Suppressor macrophage treated with lipopolysaccharide for 1 hour (primary cell): ENCODE measurements around the gene FOXP3.
"Not testable (repeated sequence)": the region's sequence is repeated elsewhere in the genome, so short reads cannot be mapped to it uniquely, and the experiment has no call there.

Source experiments
- DNase-seq, 3 donors: peaks; one replicate each; pipeline ENCODE4 v3.0.0-alpha.2; 2020 to 2022

FOXP3 gene, protein sequence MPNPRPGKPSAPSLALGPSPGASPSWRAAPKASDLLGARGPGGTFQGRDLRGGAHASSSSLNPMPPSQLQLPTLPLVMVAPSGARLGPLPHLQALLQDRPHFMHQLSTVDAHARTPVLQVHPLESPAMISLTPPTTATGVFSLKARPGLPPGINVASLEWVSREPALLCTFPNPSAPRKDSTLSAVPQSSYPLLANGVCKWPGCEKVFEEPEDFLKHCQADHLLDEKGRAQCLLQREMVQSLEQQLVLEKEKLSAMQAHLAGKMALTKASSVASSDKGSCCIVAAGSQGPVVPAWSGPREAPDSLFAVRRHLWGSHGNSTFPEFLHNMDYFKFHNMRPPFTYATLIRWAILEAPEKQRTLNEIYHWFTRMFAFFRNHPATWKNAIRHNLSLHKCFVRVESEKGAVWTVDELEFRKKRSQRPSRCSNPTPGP

DNA sequence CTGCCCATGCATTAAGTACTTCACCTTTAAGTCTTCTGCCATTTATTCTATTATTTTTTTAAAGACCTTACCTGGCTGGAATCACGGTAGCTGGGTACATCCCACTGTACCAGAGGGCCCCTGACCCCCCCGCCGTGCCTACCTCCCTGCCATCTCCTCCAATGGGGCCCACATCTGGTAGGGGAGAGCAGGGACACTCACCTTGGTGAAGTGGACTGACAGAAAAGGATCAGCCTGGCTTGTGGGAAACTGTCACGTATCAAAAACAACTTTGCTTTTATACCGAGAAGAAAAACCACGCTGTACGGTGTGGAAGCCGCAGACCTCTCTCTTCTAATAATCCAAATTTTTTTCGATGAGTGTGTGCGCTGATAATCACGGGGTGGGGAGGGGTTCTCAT is at the start of gene FOXP3:
FOXP3 (minus strand) TSS at position 251 of the 400 bp plus-strand sequence. CDS start 6,205 bp downstream, outside the sequence.
- no peak for DNase-seq

DNA sequence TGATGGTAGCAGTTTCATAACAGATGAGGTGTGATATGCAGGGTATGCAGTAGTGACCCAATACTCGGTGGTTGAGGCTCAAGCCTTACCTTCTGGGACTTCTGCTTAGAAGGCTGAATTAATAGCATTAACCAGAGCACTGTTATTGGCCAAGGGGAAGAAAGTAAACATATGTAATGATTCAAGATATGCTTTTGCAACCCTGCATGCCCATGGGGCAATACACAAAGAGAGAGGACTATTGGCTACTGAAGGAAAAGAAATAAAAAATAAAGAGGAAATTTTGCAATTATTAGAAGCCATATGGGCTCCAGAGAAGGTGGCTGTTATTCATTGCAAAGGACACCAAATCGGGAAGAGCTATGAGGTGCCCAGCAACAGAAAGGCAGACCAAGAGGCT is 47.7 kb upstream of the FOXP3 start:
- peak; percentile 20 to 35 (median 25) for DNase-seq

DNA sequence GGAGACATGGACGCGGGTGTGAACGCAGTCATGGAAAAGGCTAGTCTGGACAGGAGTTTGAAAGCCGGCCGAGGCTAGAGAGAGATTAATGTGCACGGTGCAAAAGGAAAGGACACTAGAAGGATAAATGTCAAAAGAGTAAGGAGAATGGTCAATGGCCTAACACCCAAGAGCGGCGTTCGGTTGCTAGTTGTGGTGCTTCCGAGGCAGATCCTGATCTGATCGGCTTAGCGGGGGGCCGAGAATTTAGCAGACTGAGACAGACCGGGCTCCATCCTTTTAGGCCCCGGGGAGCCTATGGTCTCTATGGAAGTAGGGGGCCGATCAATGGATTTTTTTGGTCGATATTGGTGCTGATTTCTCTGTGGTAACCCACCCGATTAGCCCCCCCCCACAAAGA is 45.9 kb upstream of the FOXP3 start:
- no peak for DNase-seq

DNA sequence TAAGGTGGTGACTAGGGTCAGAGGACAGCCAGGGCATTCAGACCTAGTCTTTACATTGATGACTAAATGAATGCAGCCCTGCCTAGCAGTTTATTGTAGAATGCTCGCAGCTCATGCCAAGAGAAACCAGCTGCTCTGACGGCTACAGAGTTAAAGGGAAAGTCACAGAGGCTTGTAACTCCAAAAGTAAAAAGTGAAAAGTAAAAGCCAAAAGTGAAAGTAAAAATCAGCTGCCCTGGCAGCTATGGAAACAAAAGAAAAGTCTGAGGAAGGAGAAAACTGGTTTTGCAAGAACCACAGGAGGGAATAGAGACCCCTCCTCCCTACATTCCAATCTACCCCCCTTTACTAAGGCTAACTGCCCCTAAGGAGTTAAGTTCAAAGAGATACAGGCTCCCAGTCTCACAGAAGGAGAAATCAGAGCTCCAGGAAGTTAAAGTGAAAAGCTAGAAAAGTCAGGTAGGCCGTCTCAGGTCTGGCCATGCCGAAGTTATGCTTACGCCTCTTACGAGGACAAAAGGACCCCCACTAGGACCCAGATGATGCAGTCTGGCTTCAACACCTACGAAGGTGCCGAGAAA is 45.0 kb upstream of the FOXP3 start:
- peak in 2 of 3 donors; percentile 16 to 36 for DNase-seq

DNA sequence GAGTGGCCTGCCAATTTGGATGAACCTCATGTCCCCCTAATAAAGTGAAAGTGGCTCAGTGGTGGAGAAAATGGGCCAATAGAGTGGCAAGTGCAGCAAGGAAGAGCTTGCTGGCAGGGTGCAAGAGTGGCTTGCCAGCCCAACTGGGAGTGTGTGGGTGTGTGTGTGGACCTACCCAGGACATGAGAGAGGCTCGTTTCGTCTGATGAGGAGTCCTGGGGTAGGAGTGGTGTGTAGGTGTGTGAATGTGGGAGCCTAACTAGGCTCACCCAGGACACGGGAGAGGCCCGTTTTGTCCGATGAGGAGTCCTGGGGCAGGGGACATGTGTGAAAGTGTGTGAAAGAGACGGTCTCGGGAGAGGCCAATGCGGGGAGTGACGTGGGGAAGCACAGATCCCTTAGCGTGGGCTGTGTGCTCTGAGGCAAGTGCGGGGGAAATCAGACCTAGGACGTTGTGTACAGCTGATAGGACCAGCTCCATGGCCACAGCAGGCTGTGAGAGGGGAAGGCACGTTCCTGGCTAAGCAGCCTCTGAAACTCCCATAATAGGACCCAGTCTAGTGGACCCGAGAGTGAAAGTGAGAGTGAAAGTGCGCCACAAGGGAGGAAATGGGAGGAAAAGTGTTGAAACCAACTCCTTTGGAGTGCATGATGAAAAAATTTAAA is 44.2 kb upstream of the FOXP3 start:
- peak; percentile 53 to 65 (median 56) for DNase-seq

DNA sequence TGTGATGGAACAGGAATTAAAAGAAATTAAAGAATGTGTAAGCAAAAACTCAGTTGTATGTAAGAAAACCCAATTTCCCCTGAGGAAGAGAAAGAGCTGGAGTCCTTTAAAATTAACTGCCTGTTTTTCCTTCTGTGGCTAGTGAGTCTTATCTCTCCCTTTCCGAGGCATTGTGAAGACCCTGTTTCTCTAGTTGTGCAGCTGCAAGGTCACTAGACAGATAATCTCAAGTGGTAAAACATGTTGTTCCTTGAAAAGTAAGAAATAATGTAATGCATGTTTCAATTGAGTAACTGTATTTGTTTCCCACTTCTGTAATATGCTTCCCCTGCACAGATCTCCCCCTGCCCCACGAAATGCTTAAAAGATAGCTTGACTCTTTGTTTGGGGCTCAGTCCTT is 43.3 kb upstream of the FOXP3 start:
- DNase-seq: not testable (repeated sequence)

DNA sequence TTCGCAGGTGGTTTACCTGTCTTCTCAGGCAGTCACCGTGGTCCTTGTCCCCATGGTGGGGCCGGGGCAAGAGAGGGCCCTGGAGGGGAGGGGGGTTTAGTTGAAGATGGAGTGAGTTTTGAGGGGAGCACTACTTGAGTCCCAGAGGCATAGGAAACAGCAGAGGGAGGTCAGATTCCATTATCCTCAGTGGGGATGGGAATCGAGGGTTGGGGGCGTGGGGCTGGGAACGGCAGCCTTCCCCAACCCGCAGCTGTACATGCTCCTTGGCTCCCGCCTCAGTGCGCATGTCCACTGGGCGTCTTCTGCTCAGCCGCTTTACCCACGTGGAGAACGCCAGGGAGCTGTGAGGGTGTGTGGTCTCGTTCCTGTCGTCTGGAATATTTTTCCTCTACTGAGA is 38.8 kb upstream of the FOXP3 start, which contains the start of gene GAGE10:
GAGE10 (plus strand) TSS at position 301 of the 400 bp plus-strand sequence. CDS start 1,214 bp downstream, outside the sequence.
- no peak for DNase-seq

DNA sequence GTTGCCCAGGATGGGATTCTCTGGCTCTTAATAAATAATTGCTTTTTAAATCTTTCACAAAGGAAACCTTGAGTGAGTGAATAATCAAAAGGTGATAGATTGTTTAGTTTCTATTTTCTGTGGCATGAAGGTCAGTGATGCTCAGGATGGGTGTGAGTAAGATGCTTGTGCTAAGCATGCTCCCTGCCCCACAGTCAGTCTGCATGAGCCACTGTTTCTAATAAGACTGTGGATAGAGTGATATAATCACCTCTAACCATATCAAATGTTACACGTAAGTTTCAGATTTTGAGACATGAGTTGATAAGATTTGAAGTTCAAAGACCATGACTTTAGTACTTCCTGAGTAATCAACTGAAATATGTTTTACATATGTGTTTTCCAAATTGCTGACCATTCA is 36.2 kb upstream of the FOXP3 start:
- DNase-seq: no peak

DNA sequence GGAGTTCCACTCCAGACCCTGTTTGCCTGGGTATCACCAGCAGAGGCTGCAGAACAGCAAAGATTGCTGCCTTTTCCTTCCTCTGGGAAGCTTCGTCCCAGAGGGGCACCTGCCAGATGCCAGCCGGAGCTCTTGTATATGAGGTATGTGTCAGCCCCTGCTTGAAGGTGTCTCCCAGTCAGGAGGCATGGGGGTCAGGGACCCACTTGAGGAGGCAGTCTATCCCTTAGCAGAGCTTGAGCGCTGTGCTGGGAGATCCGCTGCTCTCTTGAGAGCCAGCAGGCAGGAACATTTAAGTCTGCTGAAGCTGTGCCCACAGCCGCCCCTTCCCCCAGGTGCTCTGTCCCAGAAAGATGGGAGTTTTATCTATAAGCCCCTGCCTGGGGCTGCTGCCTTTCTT is 34.8 kb upstream of the FOXP3 start:
- not testable (repeated sequence) for DNase-seq

DNA sequence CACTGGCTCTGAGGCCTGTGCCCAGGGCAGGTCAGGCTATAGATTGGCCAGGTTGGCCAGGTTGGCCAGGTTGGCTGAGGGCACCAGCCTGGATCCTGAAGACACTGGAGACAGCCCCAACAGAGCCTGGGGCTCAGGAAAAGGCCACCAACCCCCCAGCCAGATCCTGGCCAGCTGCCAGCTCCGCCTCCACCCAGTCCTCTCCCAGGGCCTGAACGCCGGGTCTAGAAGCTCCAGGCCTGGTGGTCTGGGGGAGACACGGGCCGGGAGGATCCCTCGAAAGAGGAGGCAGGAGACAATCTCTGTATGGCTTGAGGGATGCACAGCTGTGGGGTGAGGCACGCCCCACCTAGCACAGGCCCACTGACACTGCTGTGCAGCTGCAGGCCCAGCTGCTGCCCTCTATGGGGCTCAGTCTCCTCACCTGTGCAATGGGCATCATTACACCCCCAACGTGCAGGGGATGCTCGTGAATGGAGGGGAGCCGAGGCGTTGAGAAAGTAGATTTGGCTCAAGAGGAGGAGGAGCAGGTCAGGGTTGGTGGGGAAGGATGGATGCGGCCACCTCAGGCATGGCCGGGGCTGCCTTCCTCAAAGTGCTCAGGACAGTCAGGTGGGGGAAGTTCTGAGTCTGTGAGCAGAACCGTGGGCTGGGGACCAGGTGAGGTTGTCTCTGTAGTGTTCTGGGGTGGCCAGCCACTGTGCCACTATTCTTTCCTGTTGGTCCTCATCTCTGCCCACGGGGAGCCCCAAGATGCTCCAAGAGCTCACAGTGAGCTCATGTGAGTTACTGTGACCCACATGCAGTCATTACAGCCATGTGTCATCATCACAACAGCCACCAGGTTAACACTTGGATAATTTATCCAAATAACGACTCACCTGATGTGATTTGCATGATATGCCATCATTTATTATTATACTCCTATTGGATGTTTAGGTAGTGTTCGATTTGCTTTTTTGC is 28.2 kb upstream of the FOXP3 start:
- DNase-seq: no peak

DNA sequence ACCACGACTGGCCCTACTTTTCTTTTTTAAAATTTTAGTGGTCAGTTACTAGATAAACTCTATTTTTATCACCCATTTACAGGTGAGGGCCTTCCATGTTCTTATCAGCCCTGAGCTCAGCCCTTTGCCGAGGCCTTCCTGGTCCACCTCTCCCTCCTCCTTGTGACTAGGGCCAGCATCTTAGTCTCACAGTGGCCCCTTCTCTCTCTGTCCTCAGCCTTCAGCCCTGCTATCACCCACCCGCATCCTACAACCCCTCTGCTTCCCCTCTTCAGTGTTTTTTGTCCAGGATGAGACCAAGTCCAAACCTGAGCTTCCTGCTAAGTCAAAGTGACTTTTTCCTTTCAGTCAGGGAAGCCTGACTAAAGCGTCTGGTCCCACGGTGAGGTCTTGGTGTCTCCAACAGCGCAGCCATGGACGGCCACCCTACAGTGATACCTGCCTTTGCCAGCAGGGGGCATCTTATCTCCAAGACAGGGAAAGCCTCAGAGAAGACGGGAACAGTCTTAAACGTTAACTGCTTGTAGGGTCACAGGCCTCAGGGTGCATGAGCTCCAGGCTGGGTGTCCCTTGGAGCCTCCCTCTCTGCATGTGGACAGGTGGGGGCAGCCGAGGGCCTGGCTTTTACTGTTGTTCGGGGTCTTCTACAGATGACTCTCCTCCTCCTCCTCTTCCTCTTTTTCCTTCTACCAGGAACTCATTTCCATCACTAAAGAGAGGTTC is 27.3 kb upstream of the FOXP3 start:
- DNase-seq: peak; percentile 60 to 70 (median 65)

DNA sequence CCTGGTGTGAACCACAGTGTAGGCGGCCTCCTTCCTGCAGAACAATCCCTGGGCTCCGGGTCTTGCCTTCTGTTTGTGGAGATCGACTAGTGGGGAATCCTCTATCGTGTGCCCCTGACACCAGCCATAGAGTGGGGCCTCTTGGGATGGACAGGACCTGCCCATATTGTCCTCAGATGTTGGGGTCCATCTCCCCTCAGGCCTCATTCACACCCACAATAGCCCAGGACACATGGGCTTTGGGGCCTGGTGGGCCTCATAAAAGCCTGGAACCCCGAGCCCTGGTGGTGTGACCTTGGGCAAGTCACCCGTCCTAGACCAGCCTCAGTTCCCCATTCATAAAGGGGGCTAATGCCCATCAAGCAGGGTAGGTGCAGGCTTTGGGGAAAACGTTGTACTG is 25.7 kb upstream of the FOXP3 start:
- no peak for DNase-seq

DNA sequence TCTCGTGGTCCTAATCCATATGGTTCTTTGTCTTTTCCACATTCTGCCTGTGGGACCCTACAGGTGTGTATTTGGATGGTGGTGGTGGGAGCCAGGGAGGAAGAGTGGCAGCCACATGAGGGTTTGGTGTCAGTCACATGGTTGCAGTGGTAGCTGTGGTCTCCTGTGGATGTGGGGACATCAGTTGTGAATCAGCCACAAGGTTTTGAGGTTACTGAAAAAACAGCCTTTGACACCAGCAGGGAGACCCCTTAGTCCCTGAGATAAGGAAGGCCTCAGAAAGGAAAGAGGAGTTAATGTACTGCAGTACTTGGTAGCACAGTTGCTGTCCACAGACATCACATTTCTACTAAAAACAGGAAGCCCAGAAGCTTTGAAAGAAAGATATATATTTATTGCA is 23.2 kb upstream of the FOXP3 start:
- no peak for DNase-seq

DNA sequence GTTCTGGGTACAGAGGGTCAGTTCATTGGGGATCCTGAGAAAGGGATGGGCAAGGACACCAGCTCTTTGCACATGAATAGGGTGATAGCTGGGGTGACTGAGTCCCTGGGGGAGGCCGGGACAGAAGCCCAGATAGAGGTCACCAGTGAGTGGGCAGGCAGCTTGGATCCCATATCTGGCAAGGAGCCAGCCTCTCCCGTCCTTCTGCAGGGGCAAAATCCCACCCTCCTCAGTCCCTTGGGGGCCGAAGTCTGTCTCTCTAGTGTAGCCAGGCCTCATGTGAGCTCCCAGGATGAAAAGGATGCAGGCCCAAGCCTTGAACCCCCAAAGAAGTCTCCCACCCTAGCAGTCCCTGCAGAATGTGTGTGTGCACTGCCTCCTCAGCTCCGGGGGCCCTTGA is 22.1 kb upstream of the FOXP3 start:
- DNase-seq: no peak

DNA sequence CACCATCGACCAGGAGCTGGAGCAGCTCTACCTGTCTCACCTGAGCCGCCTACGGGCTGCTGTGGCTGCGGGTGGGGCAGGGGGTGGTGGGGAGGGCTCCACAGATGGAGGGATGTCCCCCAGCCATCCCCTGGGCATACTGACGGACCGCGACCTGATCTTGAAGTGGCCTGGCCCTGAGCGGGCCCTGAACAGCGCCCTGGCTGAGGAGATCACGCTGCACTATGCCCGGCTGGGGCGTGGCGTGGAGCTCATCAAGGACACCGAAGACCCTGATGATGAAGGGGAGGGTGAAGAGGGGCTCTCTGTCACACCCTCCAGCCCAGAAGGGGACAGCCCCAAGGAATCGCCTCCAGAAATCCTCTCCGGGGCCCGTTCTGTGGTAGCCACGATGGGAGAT is 21.6 kb upstream of the FOXP3 start:
- DNase-seq: no peak

DNA sequence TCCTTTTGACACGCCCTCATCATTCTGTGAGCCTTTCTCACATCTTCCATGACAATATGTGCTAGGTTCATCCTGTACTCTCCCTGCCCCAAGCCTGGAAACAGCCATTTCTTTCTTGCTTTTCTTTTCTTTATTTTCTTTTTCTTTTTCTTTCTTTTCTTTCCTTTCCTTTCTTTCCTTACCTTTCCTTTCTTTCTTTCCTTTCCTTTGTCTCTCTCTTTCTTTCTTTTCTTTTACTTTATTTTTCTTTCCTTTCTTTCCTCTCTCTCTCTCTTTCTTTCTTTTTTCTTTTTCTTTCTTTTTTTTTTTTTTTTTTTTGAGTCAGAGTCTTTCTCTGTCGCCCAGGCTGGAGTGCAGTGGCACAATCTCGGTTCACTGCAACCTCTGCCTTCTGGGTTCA is 19.7 kb upstream of the FOXP3 start:
- DNase-seq: no peak

DNA sequence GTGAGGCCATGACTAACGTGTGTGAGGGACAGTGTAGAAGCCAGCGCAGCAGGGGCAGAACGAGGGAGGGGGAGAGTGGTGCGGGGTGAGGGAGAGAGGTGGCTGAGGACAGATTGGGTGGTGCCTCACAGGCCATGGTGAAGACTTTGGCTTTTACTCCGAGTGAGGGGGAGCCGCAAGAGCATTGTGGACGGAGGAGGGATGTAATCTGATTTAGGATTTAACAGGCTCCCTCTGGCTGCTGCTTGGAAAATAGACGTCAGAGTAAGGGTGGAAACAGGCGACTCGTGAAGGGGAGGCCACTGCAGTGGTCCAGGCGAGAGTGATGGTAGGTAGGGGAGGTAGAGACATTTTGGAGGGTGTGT is 18.1 kb upstream of the FOXP3 start:
- DNase-seq: no peak

DNA sequence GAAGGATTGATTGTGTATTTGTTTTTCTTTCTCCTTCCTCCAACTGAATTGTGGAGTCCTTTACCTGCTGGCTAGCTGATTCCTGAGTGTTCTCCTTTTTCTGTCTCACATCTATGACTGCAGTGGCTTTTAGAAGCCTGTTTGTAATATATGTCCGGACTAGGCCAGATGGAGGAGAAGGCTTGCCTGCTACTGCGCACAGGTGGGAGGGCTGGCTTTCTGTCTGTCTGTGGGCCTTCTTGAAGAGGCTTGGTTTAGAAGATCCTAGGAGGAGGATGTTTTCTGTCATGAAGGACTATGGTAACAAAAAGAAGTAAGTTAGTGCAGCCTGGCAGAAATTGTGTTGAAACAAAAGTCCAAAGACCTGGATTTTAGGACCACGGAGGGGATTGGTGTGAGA is 13.6 kb upstream of the FOXP3 start:
- no peak for DNase-seq

DNA sequence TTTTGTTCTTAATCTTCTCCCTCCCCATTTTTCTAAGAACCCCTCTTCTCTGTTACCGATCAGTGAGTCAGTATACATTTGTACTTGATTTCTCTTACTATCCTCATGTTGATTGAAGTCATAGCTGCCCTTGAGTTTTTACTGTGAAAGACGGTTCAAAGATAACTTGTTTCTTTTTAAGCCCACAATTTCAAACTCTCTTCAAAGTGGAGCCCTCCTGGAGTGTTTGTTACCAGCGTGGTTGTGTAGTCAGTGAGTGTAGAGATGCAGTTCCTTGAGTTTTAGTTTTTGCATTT is 13.0 kb upstream of the FOXP3 start:
- no peak for DNase-seq

DNA sequence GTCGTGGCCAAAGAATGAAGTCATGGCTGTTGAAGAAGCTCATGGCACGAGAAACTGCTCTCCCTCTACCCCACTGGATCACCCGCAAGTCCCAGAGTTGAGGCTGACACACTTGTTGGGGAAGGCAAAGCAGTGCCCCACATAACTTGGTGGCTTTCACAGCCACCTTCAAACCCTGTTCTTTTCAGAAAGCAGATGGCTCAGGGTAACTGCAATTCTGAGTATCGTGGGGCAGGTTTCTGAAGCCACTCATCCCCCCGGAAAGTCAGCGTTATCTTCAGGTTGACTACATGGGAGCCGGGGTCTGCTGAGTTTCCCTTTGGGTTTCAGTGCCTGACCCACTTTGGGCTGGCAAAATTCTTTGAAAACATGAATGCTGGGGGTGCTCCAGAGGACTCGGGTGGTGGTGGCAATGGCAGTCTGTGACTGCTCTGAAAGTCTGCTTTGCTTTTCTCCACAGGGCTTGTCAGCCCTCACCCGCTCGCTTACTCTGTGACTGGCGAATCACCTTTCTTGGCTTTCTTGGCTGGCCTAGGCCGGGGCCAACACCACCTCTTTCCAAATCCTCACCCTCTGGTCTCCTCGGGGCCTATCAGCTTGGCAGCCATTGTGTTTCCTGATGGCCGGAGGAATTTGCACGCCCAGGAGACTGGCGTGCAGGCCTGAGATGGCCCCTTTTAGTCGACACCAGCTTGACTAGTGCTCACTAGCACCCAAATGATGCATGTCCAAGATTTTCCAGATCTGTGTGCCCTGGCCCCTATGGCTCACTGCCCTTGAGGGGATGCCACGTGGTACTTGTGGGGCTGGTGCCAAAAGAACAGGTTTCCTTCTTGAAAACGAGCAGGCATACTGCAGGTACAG is 12.4 kb upstream of the FOXP3 start:
- DNase-seq: no peak

DNA sequence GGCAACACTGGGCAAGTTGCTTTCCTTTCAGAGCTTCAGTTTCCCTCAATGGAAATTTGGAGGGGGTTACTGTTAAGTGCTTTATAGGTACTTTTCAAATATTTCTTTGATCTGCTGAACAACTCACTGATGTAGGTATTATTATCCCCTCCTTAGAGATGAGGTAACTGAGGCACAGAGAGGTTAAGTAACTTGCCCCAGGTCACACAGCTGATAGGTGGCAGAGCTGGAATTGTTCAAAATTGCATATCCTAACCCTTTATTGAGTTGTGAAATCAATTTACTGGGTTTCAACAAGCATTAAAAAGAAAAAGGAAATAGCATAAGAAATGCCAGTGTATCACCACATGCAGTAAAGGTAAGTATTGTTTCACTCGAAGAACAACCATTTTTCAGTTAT is 11.7 kb upstream of the FOXP3 start:
- no peak for DNase-seq
